Suprapubic skin (tissue), 4 donors: ENCODE data around the gene ZDHHC6. TPM values are rescaled to one million over a fixed set of nuclear protein-coding genes. Genes with fewer than 3 reads are reported as not detected.
A peak's percentile ranks its signal among the peaks of the same experiment; 100 is the strongest.

Source experiments
- DNase-seq, 2 donors: peaks; one replicate each; pipeline ENCODE4 v3.0.0-alpha.2; 2019; ENCODE audit warnings: low spot score in 2 of 2
- H3K27ac ChIP-seq: fragments of 200-600 bp; sonication (generic); one replicate; pipeline ENCODE4 v1.5.1; 2019
- H3K27me3 ChIP-seq: fragments of 200-600 bp; sonication (generic); one replicate; pipeline ENCODE4 v1.5.1; 2019
- H3K36me3 ChIP-seq: fragments of 200-600 bp; sonication (generic); one replicate; pipeline ENCODE4 v1.5.1; 2019
- H3K4me1 ChIP-seq: fragments of 200-600 bp; sonication (generic); one replicate; pipeline ENCODE4 v1.5.1; 2019
- H3K4me3 ChIP-seq: fragments of 200-600 bp; sonication (generic); one replicate; pipeline ENCODE4 v1.5.1; 2019; ENCODE audit warnings: mild to moderate bottlenecking
- H3K9me3 ChIP-seq: fragments of 200-600 bp; sonication (generic); one replicate; pipeline ENCODE4 v1.5.1; 2019
- EP300 ChIP-seq: sonication (generic); formaldehyde crosslinking; IDR thresholded peaks from one replicate; pipeline ENCODE4 v1.6.1; 2017; ENCODE audit warnings: antibody characterized with exemption
- POLR2A ChIP-seq, 2 donors: fragments of 450-650 bp; IDR thresholded peaks; one replicate each; pipeline ENCODE4 v1.6.1; 2017; ENCODE audit warnings: antibody characterized with exemption in 2 of 2, mild to moderate bottlenecking in 2 of 2, moderate library complexity in 2 of 2
- POLR2AphosphoS5 ChIP-seq, 3 donors: sonication (generic); formaldehyde crosslinking; IDR thresholded peaks; one replicate each; pipeline ENCODE4 v1.6.1; 2017; ENCODE audit warnings: antibody characterized with exemption in 3 of 3
- WGBS: methylation state at CpG from one replicate; pipeline ENCODE4 v1.1.5; 2018; 5-methylcytosine and 5-hydroxymethylcytosine counted together
- total RNA-seq, 4 donors: library from RNA; depleted of rRNA; stranded (reverse); fragments of >200 nt; gene quantifications; one replicate each; pipeline ENCODE4 v1.1.0, GENCODE V29; 2016
- TF ChIP-seq, protein P1 (sequence below), 2 donors: fragments of 200-600 bp in 1 of 2; fragments of 450-650 bp in 1 of 2; sonication (generic) in 1 of 2; IDR thresholded peaks; one replicate each; pipeline ENCODE4 v1.5.1; 2016 to 2019; ENCODE audit warnings: antibody characterized with exemption in 2 of 2, mild to moderate bottlenecking in 1 of 2, moderate library complexity in 1 of 2

Gene ZDHHC6
- total RNA-seq, 4 donors from 2014 or later: 11.4 to 46.3 (median 15.6) TPM

GRCh38 chr10:112442063-112442462 lies 4.7 kb downstream of the ZDHHC6 start:
- Histone ChIP-seq H3K4me3 (no peak overlapping the region), H3K36me3 (peaks cover 65% of the 10 kb centered on the region), H3K27me3 (no peaks in the 10 kb centered on the region), H3K27ac (no peak overlapping the region), H3K9me3 (no peaks in the 10 kb centered on the region), H3K4me1 (peaks cover 24% of the 10 kb centered on the region)
- WGBS: 71% methylated on average over 3 of the region's 3 CpGs
- TF ChIP-seq POLR2A (IDR thresholded peaks at IDR 0.05): no peak
- TF ChIP-seq EP300: no peak
- TF ChIP-seq, protein P1, sequence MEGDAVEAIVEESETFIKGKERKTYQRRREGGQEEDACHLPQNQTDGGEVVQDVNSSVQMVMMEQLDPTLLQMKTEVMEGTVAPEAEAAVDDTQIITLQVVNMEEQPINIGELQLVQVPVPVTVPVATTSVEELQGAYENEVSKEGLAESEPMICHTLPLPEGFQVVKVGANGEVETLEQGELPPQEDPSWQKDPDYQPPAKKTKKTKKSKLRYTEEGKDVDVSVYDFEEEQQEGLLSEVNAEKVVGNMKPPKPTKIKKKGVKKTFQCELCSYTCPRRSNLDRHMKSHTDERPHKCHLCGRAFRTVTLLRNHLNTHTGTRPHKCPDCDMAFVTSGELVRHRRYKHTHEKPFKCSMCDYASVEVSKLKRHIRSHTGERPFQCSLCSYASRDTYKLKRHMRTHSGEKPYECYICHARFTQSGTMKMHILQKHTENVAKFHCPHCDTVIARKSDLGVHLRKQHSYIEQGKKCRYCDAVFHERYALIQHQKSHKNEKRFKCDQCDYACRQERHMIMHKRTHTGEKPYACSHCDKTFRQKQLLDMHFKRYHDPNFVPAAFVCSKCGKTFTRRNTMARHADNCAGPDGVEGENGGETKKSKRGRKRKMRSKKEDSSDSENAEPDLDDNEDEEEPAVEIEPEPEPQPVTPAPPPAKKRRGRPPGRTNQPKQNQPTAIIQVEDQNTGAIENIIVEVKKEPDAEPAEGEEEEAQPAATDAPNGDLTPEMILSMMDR (IDR thresholded peaks at IDR 0.05): no peak
- no peak for TF ChIP-seq POLR2AphosphoS5 (IDR thresholded peaks at IDR 0.05)
- no peak for DNase-seq

- Histone ChIP-seq H3K4me1 (peaks cover 24% of the 10 kb centered on the region), H3K9me3 (no peaks in the 10 kb centered on the region), H3K27ac (no peak overlapping the region), H3K27me3 (no peaks in the 10 kb centered on the region), H3K4me3 (no peak overlapping the region), H3K36me3 (peaks cover 71% of the 10 kb centered on the region)
- no peak for DNase-seq
- no peak for TF ChIP-seq POLR2A (IDR thresholded peaks at IDR 0.05)
- TF ChIP-seq, protein P1 (IDR thresholded peaks at IDR 0.05): no peak
- 85% methylated on average over 1 of the region's 1 CpG for WGBS
These were observed 5.2 kb downstream of the ZDHHC6 start for GRCh38 chr10:112441520-112441919.

- no peak overlapping the region for H3K4me3 ChIP-seq
- H3K27me3 ChIP-seq: no peaks in the 10 kb centered on the region
- DNase-seq: no peak
- WGBS: 97% methylated on average over 4 of the region's 4 CpGs
- no peaks in the 10 kb centered on the region for H3K9me3 ChIP-seq
- TF ChIP-seq POLR2A (IDR thresholded peaks at IDR 0.05) (no peak), EP300 (no peak), POLR2AphosphoS5 (IDR thresholded peaks at IDR 0.05) (no peak)
- TF ChIP-seq, protein P1 (IDR thresholded peaks at IDR 0.05): no peak
- H3K27ac ChIP-seq: no peak overlapping the region
- H3K4me1 ChIP-seq: no peaks in the 10 kb centered on the region
- H3K36me3 ChIP-seq: peaks cover 78% of the 10 kb centered on the region
These were observed 8.4 kb downstream of the ZDHHC6 start for GRCh38 chr10:112438356-112438755.

- 89% methylated on average over 2 of the region's 2 CpGs for WGBS
- Histone ChIP-seq H3K27ac (no peak overlapping the region), H3K9me3 (no peaks in the 10 kb centered on the region), H3K4me1 (no peaks in the 10 kb centered on the region), H3K36me3 (peaks cover 77% of the 10 kb centered on the region), H3K27me3 (no peaks in the 10 kb centered on the region), H3K4me3 (no peak overlapping the region)
- TF ChIP-seq, protein P1 (IDR thresholded peaks at IDR 0.05): peak; percentile 2 to 31
- no peak for TF ChIP-seq EP300
- DNase-seq: no peak
These were observed 11.6 kb downstream of the ZDHHC6 start for GRCh38 chr10:112434988-112435619.

DNA sequence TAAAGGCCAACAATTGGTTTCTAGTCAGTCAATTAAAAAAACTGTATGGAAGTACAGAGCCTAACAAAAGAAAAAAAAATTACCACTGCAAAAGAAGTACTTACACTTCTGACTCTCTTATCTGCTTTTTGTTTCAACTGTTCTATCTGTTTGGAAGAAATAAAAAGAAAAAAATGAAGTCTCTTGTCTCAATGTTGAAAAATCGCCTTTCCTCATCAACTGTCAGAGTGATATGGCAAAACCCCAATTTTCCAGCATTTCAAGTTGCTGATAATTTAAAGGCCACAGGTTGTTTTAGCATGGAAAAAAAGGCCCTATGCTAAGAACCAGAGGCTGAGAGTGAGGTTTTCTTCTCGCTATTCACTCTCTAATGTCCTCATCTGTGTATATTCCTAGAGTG lies 13.6 kb downstream of the ZDHHC6 start:
- TF ChIP-seq POLR2A (IDR thresholded peaks at IDR 0.05) (no peak), POLR2AphosphoS5 (IDR thresholded peaks at IDR 0.05) (no peak), EP300 (no peak)
- TF ChIP-seq, protein P1 (IDR thresholded peaks at IDR 0.05): no peak
- no peaks in the 10 kb centered on the region for H3K9me3 ChIP-seq
- no peak overlapping the region for H3K27ac ChIP-seq
- H3K4me1 ChIP-seq: no peaks in the 10 kb centered on the region
- WGBS: 93% methylated on average over 2 of the region's 2 CpGs
- H3K4me3 ChIP-seq: no peak overlapping the region
- H3K36me3 ChIP-seq: peaks cover 81% of the 10 kb centered on the region
- DNase-seq: no peak
- no peaks in the 10 kb centered on the region for H3K27me3 ChIP-seq
